ENCODE measurements around the gene RIC3. TPM values are rescaled to one million over a fixed set of nuclear protein-coding genes. Genes with fewer than 3 reads are reported as not detected.

RIC3 gene
- total and polyA plus RNA-seq, 2 donors (not counting 3 experiments of a cell fraction or from before 2014, with no cell fraction given): not detected

GRCh38 chr11:8068605-8069221, 100.1 kb downstream of the RIC3 start:
- DNase-seq (ENCODE audit: low read depth, low spot score): peak; percentile 56
- peaks cover 8 to 10% of the 10 kb centered on the region in 2 experiments for H3K27me3 ChIP-seq (ENCODE audit: control insufficient read depth in 2 of 2, insufficient read depth in 2 of 2, low read length in 2 of 2)
- H3K4me1 ChIP-seq (ENCODE audit: control insufficient read depth, extremely low read depth, insufficient read depth, low read length): peaks cover 3% of the 10 kb centered on the region
- no peaks in the 10 kb centered on the region for H3K9me3 ChIP-seq (replicated peaks; ENCODE audit: control insufficient read depth, insufficient read depth, low read length)
- BruUV-seq (replicated peaks): no TSS peak
- intact Hi-C loops (cut with micrococcal nuclease) (no loop called here), dilution Hi-C loops (cut with MboI; ENCODE audit: extremely low pct_ligation_motif_present, low sequenced_read_pairs) (no loop called here)
- H3K4me3 ChIP-seq (replicated peaks in 1 of 3; ENCODE audit: insufficient read depth in 1 of 3, low read depth in 1 of 3, low read length in 3 of 3): no peak overlapping the region
- H3K79me2 ChIP-seq (ENCODE audit: control insufficient read depth, insufficient read depth, low read length): no peaks in the 10 kb centered on the region
- TF ChIP-seq MAX (IDR thresholded peaks at IDR 0.05; ENCODE audit: insufficient read depth, insufficient read length) (no peak), GATA2 (IDR thresholded peaks at IDR 0.05; ENCODE audit: insufficient read depth, insufficient read length, low read depth, low read length) (peak; percentile 36)
- CTCF ChIA-PET: interaction anchor here (0.6 to 3.5 kb wide), 5 partner anchors 22 to 273 kb away, joined by 3 to 32 read pairs (median 5); no protein-coding TSS in a partner anchor
- H4K20me1 ChIP-seq (replicated peaks; ENCODE audit: control insufficient read depth, extremely low read depth, insufficient read depth, low read length): no peaks in the 10 kb centered on the region
- H3K36me3 ChIP-seq (ENCODE audit: control insufficient read depth in 2 of 2, extremely low read depth in 1 of 2, insufficient read depth in 2 of 2, low read length in 2 of 2): no peaks in the 10 kb centered on the region
- peak overlapping the region; percentile 26 for H3K4me2 ChIP-seq (ENCODE audit: insufficient read depth, low read length)
- no peak overlapping the region for H2AFZ ChIP-seq (ENCODE audit: low read depth, low read length)
- POLR2A ChIA-PET: no interaction called here
- FAIRE-seq: peak; percentile 56
- H3K9ac ChIP-seq (replicated peaks; ENCODE audit: extremely low read depth, insufficient read depth, low read length): no peak overlapping the region
- no peak overlapping the region for H3K27ac ChIP-seq (ENCODE audit: insufficient read depth, low read depth, low read length)
- no peaks in the 10 kb centered on the region for H3K9me1 ChIP-seq (replicated peaks; ENCODE audit: control insufficient read depth, extremely low read depth, insufficient read depth, low read length)

GRCh38 chr11:8067929-8068575, 100.8 kb downstream of the RIC3 start:
- H3K4me3 ChIP-seq (replicated peaks in 1 of 3; ENCODE audit: insufficient read depth in 1 of 3, low read depth in 1 of 3, low read length in 3 of 3): no peak overlapping the region
- no peak overlapping the region for H3K27ac ChIP-seq (ENCODE audit: insufficient read depth, low read depth, low read length)
- H3K36me3 ChIP-seq (ENCODE audit: control insufficient read depth in 2 of 2, extremely low read depth in 1 of 2, insufficient read depth in 2 of 2, low read length in 2 of 2): no peaks in the 10 kb centered on the region
- dilution Hi-C loops (cut with MboI; ENCODE audit: extremely low pct_ligation_motif_present, low sequenced_read_pairs): no loop called here
- no peaks in the 10 kb centered on the region for H4K20me1 ChIP-seq (replicated peaks; ENCODE audit: control insufficient read depth, extremely low read depth, insufficient read depth, low read length)
- peaks cover 3% of the 10 kb centered on the region for H3K4me1 ChIP-seq (ENCODE audit: control insufficient read depth, extremely low read depth, insufficient read depth, low read length)
- POLR2A ChIA-PET: no interaction called here
- no peaks in the 10 kb centered on the region for H3K79me2 ChIP-seq (ENCODE audit: control insufficient read depth, insufficient read depth, low read length)
- H3K9me1 ChIP-seq (replicated peaks; ENCODE audit: control insufficient read depth, extremely low read depth, insufficient read depth, low read length): no peaks in the 10 kb centered on the region
- no TSS peak for BruUV-seq (replicated peaks)
- H3K9ac ChIP-seq (replicated peaks; ENCODE audit: extremely low read depth, insufficient read depth, low read length): no peak overlapping the region
- no peaks in the 10 kb centered on the region for H3K9me3 ChIP-seq (replicated peaks; ENCODE audit: control insufficient read depth, insufficient read depth, low read length)
- FAIRE-seq (no peak), DNase-seq (ENCODE audit: low read depth, low spot score) (no peak)
- H3K4me2 ChIP-seq (ENCODE audit: insufficient read depth, low read length): no peak overlapping the region
- no peak overlapping the region for H2AFZ ChIP-seq (ENCODE audit: low read depth, low read length)
- intact Hi-C loops (cut with micrococcal nuclease): no loop called here
- no peak for TF ChIP-seq GATA2 (IDR thresholded peaks at IDR 0.05; ENCODE audit: insufficient read depth, insufficient read length, low read depth, low read length)
- TF ChIP-seq CTCF (IDR thresholded peaks at IDR 0.05; ENCODE audit: extremely low read depth in 1 of 2, insufficient read depth in 1 of 2, low read depth in 1 of 2, low read length in 2 of 2): no peak
- no peak for TF ChIP-seq MYC (IDR thresholded peaks at IDR 0.05; ENCODE audit: low read depth, low read length)
- TF ChIP-seq POLR2A (IDR thresholded peaks at IDR 0.05; ENCODE audit: low read depth, low read length): no peak
- no peak for TF ChIP-seq EZH2 (IDR thresholded peaks at IDR 0.05; ENCODE audit: borderline replicate concordance, low read depth, low read length, severe bottlenecking)
- TF ChIP-seq JUN (IDR thresholded peaks at IDR 0.05; ENCODE audit: borderline replicate concordance, insufficient read depth, insufficient read length, low read depth): no peak
- no peak for TF ChIP-seq POLR2AphosphoS5 (IDR thresholded peaks at IDR 0.05; ENCODE audit: insufficient read depth, low read depth, low read length)
- no peak for TF ChIP-seq MAX (IDR thresholded peaks at IDR 0.05; ENCODE audit: insufficient read depth, insufficient read length)
- TF ChIP-seq FOS (IDR thresholded peaks at IDR 0.05; ENCODE audit: borderline replicate concordance, insufficient read depth, low read length): no peak
- CTCF ChIA-PET: interaction anchor here (0.8 to 3.5 kb wide), 5 partner anchors 11 to 61 kb away, joined by 3 to 32 read pairs (median 7); no protein-coding TSS in a partner anchor
- peaks cover 5 to 7% of the 10 kb centered on the region in 2 experiments for H3K27me3 ChIP-seq (ENCODE audit: control insufficient read depth in 2 of 2, insufficient read depth in 2 of 2, low read length in 2 of 2)
